ENCODE results near the gene NTN3.

NTN3 gene

GRCh38 chr16:2466667-2467527 lies 4.2 kb upstream of the NTN3 start:
- DNase-seq = peak; percentile 55

- DNase-seq = peak; percentile 89
These were observed 3.4 kb upstream of the NTN3 start for GRCh38 chr16:2467528-2468232.

GRCh38 chr16:2468233-2468724 lies 2.8 kb upstream of the NTN3 start:
- peak; percentile 50 for DNase-seq

- DNase-seq = peak; percentile 61
These were observed 2.2 kb upstream of the NTN3 start for GRCh38 chr16:2468725-2469398.

GRCh38 chr16:2469399-2470233 lies 1.5 kb upstream of the NTN3 start:
- DNase-seq = peak; percentile 27

- DNase-seq = no peak
These were observed 879 bp upstream of the NTN3 start for GRCh38 chr16:2470234-2470601.

- DNase-seq = peak; percentile 44
These were observed 488 bp upstream of the NTN3 start for GRCh38 chr16:2470603-2471015.

- DNase-seq = peak; percentile 30
These were observed 773 bp downstream of the NTN3 start for GRCh38 chr16:2471653-2472487.

GRCh38 chr16:2472488-2472864 lies 1.4 kb downstream of the NTN3 start:
- DNase-seq = no peak

GRCh38 chr16:2472885-2473445 lies 1.9 kb downstream of the NTN3 start:
- no peak for DNase-seq

- DNase-seq = peak; percentile 32
These were observed 2.4 kb downstream of the NTN3 start for GRCh38 chr16:2473446-2473926.

- peak; percentile 75 for DNase-seq
These were observed 3.1 kb downstream of the NTN3 start for GRCh38 chr16:2473999-2474876.

GRCh38 chr16:2474877-2475412 lies 3.8 kb downstream of the NTN3 start, which contains the start of gene TBC1D24:
Gene TBC1D24, plus strand, starts transcription at chr16:2475127. Its CDS starts 21,022 bp downstream, at chr16:2496149.
- peak; percentile 90 for DNase-seq

- peak; percentile 66 for DNase-seq
These were observed 4.6 kb downstream of the NTN3 start for GRCh38 chr16:2475413-2476344.

- no peak for DNase-seq
These were observed 5.2 kb downstream of the NTN3 start for GRCh38 chr16:2476345-2476720.

- DNase-seq = no peak
These were observed 5.6 kb downstream of the NTN3 start for GRCh38 chr16:2476741-2477140.

- DNase-seq = no peak
These were observed 6.2 kb downstream of the NTN3 start for GRCh38 chr16:2477327-2477726.

- DNase-seq = peak; percentile 76
These were observed 7.2 kb downstream of the NTN3 start for GRCh38 chr16:2478279-2478678.
